GM18861 (cell line): Measurements from ENCODE around the gene AQP3.
A peak's percentile ranks its signal among the peaks of the same experiment; 100 is the strongest.
"Not testable (repeated sequence)": the region's sequence is repeated elsewhere in the genome, so short reads cannot be mapped to it uniquely, and the experiment has no call there.

Experiments used
- ATAC-seq: cut with Tn5 transposase; IDR thresholded peaks from one replicate; pipeline ENCODE4 v1.9.1; 2021; ENCODE audit not compliant: unreplicated experiment

AQP3 gene

DNA sequence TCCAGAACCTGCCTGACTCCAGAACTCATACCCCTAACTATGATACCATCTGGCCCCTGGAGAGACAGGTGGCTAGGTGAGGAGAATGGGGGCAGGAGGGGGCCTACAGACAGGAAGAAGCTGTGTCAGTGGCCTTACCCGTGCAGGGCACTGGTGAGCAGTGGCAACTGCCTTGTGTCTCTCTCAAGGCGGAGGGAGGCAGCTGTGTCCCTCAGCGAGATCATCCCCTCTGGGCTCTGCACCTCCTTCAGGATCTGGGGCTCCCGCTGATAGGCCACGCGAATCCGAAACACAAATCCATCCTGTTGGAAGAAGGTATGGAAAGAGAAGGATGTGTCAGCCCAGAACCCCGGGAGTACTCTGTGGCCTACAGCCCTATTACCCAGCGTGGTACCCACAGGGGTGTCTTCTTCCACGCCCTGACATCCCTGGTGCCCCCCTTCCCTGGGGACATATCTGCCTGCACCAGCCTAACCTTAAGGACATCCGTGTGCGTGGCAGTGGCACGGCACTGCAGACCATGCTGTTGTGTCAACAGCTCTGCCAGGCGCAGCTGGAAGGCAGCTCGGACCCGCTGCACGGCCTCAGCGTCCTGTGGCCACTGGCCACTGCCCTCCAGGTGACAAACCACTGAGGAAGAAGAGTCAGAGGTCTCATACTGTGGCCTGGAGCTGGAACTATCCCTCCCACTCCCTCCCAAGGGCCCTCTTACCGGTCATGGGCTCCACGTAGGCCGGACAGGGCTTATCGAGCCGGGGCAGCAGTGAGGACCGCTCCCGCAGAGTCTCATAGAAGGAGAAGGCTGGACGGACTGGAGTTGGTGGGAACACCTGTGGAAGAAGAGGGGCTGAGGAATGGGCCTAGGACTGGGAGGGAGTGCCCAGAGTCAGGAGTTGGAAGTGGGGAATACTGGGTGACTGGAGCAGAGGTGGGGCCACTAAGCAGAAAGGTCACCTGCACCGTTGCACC, 18.5 kb upstream of the AQP3 start:
- ATAC-seq = no peak

DNA sequence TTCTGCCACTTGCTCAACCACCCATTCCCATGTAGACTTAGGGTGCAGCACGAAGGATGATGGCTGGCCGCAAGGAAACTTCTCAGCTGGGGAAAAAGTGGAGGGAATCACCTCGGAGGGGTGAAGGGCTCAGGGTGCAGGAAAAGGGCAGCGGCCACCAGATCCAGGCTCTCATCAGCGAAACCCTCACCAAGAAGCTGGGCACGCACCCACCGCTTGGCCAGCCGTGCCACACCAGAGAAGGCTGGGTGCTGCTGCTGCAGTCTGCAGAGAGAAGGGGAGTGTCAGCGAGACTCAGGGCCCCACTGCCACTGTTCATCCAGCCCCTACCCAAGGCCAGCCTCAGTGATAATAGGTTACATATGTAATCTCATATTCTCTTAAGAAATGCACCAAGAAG, 17.7 kb upstream of the AQP3 start:
- no peak for ATAC-seq

DNA sequence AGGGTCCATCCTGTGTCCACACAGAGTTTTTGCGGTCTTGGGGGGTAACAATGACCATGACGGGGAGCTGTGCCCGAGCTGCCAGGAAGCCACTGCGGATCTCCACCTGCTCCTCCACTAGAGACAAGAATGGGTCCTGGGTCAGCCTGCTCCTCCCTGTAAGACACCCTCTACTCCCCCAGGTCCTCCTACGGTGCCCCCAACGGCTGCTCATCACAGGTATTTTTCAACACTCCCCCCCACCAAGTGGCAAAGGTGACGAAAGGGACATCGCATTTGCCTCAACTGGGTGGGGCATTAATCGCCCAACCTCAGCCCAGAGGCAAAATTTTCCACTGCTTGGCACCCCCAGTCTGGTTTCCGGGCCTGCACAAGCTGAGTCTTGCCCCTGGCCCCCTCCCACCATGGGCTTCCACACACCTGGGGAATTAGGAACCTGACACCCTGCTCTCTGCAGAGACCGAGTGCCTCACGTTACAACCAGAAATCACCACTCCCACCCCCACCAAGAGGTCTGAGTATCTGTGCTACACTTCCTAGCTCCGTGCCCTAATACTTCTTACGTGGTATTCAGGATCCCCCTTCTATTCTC, 16.7 kb upstream of the AQP3 start:
- no peak for ATAC-seq

DNA sequence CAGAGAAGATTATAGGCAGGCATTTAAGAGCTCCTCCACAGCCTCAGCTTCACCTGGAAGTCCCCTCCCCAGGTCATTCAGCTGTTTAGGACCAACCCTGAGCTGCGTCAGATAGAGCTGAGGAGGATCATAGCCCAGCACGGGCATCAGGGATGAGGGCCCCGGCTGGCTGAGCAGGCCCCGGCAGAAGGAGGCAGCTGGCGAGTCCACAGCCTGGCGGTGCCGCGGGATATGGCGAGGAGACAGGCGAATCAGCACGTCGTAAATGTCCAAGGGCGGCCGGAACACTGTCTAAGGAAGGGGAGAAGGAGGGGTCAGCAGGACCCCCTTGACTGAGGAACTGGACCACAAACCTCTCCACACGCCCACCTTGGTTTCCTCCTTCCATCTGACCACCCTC, 15.8 kb upstream of the AQP3 start:
- ATAC-seq = no peak

DNA sequence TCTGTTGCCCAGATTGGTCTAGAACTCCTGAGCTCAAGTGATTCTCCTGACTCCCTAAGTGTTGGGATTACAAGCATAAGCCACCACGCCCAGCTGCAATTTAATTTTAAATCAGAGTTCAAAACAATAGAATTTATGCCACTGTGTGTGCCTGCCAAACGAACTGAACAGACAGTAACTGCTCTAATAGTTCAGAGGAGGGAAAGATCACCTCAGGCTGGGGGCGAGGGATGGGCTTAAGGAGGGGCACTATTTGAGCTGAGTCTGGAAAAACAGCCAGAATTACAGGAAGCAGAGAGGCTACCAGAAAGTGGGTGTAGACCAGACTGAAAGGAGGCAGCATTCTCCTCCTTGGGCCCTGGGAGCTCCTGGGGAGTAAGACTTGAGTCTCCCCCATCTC, 14.1 kb upstream of the AQP3 start:
- ATAC-seq = no peak

DNA sequence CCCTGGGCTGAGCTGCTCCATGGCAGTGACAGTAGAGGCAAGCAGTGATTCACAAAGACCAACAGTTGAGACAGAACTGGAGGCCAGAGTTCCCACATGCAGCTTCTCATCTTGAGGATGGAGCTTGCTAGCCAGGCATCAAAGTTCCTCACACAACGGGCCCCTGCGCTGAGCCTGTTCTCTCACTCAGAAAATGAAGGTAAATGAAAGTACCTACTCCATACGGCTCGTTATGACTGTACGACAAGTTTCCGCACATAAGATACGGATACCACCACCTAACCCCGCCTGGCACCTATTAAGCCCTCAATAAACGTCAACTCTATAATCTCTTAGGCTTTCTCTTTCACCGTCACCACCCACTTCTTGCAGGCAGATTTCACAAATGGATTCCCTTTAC, 13.5 kb upstream of the AQP3 start:
- ATAC-seq = no peak

DNA sequence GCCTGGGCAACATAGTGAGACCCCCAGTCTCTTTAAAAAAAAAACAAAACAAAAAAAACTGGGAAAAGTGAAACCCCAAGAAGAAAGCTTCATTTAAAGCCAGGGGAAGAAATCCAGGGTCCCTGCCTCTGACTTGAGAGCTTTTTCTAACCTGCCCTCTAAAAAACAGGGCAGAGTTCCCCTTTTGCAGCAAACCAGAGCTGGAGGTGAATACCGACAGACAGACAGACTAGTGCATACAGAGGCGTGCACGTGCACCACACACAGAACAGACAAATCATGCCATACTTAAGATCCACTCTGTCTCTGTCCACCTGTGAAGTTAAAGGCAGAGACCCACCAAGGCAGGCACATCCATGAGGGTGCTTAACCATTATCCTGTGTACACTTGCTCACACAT, 11.7 kb upstream of the AQP3 start:
- ATAC-seq = no peak

DNA sequence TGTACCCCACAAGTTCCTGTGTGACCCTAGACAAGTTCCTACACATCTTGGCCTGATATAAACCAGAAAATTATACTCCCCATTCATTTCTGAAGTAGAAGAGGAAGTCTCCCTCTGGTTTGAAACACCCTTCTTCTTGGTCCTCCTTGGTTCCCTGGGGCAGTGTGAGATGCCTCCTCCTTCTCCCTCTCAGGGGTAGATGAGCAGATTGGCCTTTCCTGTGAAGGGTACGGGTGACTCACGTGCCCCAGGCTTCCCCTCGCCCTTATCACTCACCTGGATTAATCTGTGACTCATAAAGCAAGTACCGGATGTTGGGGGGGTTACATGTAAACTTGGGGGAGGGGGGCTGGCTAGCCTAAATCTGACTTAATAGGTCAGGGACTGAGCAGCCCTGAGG, 11.1 kb upstream of the AQP3 start:
- ATAC-seq = peak; percentile 49

DNA sequence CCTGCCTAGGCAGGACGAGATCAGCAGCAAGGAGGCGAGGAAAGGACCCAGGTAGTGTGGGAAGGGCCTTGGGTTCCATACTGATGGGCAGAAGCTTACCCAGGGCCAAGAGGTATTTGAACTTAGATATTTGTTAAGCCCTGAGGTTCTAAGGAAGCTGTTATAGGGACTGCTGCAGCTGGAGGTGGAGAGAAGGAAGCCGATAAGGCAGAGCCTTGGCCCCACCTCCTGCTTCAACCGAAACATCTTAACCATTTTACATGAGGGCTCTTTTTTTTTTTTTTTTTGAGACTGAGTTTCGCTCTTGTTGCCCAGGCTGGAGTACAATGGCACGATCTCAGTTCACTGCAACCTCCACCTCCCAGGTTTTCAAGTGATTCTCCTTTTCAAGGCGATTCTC, 8.6 kb upstream of the AQP3 start:
- no peak for ATAC-seq

DNA sequence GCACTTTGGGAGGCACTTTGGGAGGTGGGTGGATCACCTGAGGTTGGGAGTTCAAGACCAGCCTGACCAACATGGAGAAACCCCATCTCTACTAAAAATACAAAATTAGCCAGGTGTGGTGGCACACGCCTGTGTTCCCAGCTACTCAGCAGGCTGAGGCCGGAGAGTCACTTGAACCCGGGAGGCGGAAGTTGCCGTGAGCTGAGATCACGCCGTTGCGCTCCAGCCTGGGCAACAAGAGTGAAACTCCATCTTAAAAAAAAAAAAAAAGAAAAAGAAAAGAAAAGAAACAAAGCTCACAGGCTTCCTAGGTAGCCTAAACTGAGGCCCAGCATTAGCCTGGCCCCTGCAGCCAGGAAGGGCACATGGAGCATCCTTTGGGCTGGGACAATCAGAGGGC, 8.1 kb upstream of the AQP3 start:
- ATAC-seq = not testable (repeated sequence)

DNA sequence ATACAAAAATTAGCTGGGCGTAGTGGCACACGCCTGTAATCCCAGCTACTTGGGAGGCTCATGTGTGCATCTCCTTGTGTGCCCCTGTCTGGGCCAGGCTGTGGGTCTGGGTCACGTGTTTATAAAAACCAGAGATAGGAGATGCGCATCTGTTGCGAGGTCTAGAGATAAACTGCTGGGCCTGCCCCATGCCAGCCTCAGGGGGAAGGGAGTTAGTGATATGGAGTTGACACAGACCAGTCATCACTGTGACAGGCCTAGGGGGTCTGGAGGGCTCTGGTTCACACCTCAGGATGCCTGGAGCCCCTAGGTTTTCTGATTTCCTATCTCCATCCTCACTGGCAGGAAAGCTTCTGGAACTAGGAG, 7.3 kb upstream of the AQP3 start:
- ATAC-seq = not testable (repeated sequence)

DNA sequence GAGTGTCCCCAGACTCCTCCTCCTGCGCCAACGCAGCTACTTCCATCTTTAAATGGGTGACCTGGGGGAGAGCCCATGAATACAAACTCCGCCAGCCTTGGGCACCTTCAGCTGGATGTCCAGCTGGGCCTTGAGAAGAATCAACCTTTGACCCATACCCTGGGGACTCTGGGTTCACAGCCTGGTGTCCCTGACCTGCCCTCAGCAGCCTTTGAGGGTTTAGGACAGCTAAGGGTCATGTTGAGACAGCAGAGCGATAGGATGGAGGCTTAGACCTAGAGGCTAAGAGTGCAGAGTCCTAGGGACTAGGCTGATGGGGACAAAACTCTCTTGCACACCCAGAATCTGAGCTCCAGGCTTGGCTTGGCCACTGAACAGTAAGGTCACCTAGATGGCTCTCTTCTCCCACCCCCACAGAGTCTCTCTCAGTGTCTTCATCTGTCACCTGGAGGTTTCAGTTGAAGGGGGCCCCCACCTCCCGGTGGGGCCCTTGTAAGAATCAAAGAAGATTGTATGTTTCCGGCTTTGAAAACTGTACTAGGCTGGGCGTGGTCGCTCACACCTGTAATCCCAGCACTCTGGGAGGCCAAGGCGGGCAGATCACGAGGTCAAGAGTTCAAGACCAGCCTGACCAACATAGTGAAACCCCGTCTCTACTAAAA, 6.7 kb upstream of the AQP3 start:
- no peak for ATAC-seq

DNA sequence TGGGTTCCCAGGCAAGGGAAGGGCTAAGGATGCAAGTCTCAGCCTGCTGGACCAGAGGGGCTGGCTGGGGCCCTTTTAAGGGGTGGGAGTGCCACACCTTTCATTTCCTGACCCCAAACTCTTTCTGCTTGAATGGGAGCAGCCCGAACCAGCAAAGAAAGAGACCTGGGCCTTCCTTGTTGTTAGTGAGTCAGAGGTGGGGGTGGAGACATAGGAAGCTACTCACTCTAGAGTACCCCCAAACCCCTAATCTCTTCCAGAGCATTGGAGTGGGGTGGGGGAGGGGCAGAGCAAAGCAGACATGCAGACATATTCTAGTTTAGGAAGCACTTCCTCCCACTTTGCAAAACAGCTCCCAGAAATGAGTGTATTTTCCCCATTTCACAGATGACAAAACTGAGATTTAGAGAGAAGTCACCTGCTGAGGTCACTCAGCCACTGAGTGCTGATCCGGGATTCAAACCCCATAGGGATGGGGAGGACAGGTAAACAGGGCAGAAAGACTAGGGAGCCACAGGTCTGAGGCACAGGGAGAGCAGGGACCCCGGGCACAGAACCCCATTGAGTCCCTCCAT, 6.0 kb upstream of the AQP3 start:
- no peak for ATAC-seq

DNA sequence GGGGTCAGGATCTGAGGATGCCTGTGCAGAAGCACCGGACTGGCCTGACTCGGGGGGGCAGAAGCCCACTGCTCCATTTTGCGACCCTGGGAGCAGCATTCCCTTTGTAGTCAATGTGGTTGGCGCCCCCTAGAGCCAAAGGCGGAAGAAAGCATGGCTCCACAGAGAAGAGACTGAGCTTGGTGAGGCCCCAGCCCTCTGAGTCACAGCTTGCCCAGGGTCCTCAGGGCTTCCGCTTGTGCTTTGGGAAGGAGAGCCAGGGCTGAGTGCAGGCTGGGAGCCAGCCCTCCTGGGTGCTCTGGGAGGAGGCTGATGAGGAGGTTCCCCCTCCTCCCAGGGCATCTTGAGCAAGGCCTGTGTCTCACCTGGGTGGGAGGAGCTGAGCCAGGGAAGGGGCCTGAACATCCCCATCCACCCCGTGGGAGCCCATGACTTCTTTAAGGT, 5.5 kb upstream of the AQP3 start:
- peak; percentile 42 for ATAC-seq

DNA sequence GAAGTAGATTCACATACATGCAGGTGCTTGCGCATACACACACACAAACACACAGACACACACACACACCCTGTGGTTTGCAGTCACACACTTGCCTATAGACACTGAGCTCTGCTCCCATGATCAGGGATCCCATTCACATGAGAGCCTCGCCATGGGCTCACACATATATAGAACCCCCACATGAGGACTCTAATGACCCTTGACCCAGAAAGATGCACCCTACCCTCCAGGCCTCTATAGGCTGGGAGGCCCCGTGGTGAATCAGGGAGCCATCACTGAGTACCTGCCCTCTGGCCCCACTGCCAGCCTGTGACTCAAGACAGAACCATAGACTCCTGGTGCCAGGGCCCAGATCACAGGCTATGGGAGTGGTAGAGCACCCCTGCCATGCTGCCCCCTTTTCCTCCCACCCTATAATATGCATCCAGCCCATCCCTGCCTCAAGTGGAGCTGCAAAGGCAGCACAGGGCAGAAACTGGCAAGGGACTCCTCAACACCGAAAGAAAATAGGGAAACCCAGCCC, 3.3 kb upstream of the AQP3 start:
- no peak for ATAC-seq

DNA sequence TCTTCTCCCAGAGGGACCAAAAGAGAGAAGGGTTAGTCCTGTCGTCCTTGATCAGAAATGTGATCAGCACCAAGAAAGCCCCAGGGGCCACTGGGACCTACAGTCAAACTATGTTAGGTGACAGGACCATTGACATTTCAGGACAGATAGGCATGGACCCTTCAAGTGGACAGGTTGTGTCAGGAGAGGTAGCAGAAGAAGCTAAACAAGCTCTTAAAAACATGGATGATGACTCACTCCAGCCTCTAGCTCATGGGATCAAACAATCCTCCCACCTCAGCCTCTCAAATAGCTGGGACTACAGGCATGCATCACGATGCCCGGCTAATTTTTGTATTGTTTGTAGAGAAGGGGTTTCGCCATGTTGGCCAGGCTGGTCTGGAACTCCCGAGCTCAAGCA, 2.3 kb upstream of the AQP3 start:
- no peak for ATAC-seq

DNA sequence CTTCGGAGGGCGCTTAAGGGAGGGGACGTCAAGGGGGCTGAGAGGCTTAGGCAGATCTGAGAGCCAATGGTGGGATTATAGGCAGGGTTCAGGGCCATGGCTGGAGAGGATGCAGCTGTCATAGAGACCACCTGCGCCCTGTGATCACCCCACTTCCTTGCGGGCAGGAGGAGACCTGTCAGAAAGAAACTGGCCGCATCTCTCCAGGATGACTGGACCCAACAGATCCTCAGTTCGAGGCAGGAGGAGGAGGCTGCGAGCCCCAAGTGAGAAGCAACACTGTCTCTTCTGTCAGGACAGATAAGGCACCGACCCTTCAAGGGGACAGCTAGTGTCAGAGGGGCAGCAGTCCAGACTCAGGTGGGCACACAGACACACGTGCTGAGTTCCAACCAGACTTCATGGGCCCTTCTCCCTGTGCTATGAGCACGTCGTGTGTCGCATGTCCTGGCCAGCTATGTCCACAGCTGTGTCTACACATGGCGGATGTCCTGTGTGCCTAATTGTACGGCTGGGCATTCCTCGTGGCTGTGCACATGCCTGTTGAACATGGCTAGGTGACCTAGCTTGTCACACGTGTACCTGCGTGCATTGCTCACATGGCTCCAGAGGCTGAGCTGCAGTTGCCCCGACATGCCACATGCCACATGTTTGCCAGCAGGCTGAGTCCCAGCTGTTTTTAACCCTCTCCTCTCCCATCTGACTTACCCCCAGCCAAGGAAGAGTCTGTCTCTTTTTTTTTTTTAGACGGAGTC, 583 bp upstream of the AQP3 start:
- ATAC-seq = no peak

DNA sequence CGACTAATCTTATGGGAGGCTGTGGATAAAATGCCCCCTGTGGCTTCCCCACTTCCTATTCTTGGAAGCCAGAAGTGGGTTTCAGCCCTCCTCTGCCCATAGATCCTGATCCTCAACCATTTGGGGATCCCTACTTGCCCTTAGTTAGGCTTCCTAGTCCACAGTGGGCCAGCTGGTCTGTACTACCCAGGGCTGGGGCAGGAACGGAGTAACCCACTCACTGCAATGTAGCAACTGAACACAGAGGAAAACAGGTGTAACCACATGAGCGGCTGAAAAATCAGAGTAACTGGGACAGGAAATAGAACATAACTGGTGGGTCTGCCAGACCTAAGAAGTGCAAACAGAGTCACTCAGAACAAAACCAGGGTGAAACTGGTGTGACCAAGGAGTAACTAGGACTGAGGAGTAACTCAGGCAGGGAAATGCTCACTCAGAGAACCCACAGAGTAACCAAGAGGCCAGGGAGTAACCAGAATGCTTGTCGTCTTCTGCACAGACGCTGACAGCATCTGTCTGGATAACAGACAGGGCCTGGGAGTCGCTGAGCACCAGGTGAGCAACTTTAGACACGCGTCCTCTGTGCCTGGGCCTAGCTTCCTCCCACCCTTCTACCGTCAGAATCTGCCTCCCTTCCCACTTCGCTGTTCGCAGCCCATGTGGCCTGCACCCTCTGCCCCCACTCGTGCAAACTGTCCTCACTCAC, 1.0 kb downstream of the AQP3 start:
- ATAC-seq = peak; percentile 92

DNA sequence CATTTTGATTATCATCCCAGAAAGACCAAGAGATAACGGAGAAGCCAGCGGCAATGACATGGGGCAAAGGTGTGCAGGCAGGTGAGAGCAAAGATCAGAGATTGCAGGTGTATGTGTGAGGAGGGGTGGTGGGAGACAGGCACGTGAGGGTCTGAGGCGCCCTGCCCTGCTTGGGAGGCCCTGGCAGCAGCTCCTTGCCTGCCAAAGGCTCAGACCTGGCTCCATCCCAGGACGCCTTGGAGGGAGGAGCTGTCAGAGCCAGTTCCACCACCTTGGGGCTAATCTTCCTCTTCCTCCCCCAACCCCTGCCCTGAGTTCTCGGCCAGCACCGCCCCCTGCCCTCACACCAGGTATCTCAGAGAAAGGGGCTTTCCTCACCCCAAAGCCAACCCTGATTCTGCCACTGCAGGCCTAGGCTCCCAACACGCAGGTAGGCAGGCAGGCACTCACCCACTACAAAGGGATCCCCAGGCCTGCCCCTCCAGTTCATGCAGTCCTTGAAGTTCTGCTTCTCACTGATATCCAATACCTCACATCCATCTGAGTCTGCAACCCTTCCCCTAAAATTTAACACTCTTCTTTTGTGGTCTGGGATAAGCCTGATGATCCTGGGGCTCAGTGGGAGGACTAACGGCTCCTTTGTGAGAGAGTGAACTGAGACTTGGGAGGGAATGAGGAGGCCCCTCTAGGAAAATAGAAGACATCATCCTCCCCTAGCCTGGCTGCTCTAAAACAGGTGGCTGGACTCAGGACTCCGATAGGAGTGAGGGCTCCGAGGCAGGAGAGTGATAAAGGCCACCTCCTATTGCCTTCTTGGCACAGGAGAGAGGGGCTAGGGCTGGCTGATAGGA, 1.8 kb downstream of the AQP3 start:
- ATAC-seq = no peak
